Spleen (tissue), 7 donors: ENCODE measurements around the gene MACROH2A1.

Experiments used
- POLR2AphosphoS5 ChIP-seq, 3 donors: sonication (generic); formaldehyde crosslinking; IDR thresholded peaks; one replicate each; pipeline ENCODE4 v1.5.1; 2017; ENCODE audit warnings: antibody characterized with exemption in 3 of 3
- TF ChIP-seq, protein P1 (sequence below), 11 experiments: fragments of 200-600 bp in 7 of 11; fragments of 450-650 bp in 4 of 11; sonication (generic) in 4 of 11; IDR thresholded peaks in 8 of 11; conservative IDR thresholded peaks in 3 of 11; 1 replicate in 7 of 11; 2 replicates in 4 of 11; pipeline versions ENCODE4 v1.4.0 to v1.8.0; 2016 to 2021; ENCODE audit warnings: antibody characterized with exemption in 11 of 11, inconsistent platforms in 4 of 11, mild to moderate bottlenecking in 1 of 11
- donor health status: DM: no; HTN: no; CAD: no; lungs with moderate emphysema.
- donor health status: DM: no; HTN: no; CAD: no.
- donor health status: DM: no; HTN: no; CAD: no.

- TF ChIP-seq, protein P1, sequence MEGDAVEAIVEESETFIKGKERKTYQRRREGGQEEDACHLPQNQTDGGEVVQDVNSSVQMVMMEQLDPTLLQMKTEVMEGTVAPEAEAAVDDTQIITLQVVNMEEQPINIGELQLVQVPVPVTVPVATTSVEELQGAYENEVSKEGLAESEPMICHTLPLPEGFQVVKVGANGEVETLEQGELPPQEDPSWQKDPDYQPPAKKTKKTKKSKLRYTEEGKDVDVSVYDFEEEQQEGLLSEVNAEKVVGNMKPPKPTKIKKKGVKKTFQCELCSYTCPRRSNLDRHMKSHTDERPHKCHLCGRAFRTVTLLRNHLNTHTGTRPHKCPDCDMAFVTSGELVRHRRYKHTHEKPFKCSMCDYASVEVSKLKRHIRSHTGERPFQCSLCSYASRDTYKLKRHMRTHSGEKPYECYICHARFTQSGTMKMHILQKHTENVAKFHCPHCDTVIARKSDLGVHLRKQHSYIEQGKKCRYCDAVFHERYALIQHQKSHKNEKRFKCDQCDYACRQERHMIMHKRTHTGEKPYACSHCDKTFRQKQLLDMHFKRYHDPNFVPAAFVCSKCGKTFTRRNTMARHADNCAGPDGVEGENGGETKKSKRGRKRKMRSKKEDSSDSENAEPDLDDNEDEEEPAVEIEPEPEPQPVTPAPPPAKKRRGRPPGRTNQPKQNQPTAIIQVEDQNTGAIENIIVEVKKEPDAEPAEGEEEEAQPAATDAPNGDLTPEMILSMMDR (IDR thresholded peaks at IDR 0.05 in 8 of 11, conservative IDR thresholded peaks at IDR 0.05 in 3 of 11), result no peak
- no peak for TF ChIP-seq POLR2AphosphoS5 (IDR thresholded peaks at IDR 0.05)
These were observed 44.3 kb upstream of the MACROH2A1 start for GRCh38 chr5:135443161-135443960.
